IMR-90 (cell line): ENCODE measurements around the gene FCHSD2. TPM values are rescaled to one million over a fixed set of nuclear protein-coding genes. Genes with fewer than 3 reads are reported as not detected.

ENCODE experiments used
- ATAC-seq: fragments of 200-7000 bp; cut with Tn5 transposase; 2 replicates; pipeline ENCODE4 v1.9.1; 2020; ENCODE audit warnings: low read depth, mild to moderate bottlenecking, moderate library complexity
- BruUV-seq: library from RNA; stranded (reverse); fragments of 400-500 nt; replicated peaks from 2 replicates; lab custom pipeline; 2021; lab: Mats Ljungman, UMichigan
- CTCF ChIA-PET: fragments of 300-600 bp; formaldehyde crosslinking; extraction: SDS; loops from one replicate; lab custom pipeline; 2021; ENCODE audit warnings: antibody characterized with exemption; lab: Yijun Ruan, JAX
- POLR2A ChIA-PET: fragments of 300-600 bp; sonication (Branson Sonifier 250); formaldehyde crosslinking; loops from one replicate; lab custom pipeline; 2022; ENCODE audit warnings: antibody characterized with exemption; ENCODE audit not compliant: unreplicated experiment; lab: Charles Lee
- DNase-seq: peaks from one replicate; pipeline ENCODE4 v3.0.0; 2013
- H2AFZ ChIP-seq: replicated peaks from 2 replicates; pipeline ENCODE3; 2013; ENCODE audit warnings: low read length, mild to moderate bottlenecking; ENCODE audit not compliant: poor library complexity
- H2AK5ac ChIP-seq: 2 replicates; pipeline ENCODE4 v1.6.1; 2013; ENCODE audit warnings: low read depth, low read length, inconsistent platforms
- H2AK9ac ChIP-seq: replicated peaks from 2 replicates; pipeline ENCODE3; 2013; ENCODE audit warnings: mild to moderate bottlenecking, low read depth, low read length, moderate library complexity; ENCODE audit not compliant: poor library complexity
- H2BK120ac ChIP-seq: 2 replicates; pipeline ENCODE4 v1.6.1; 2013; ENCODE audit warnings: low read depth, low read length, inconsistent platforms
- H2BK15ac ChIP-seq: 3 replicates; pipeline ENCODE4 v1.6.1; 2013; ENCODE audit warnings: low read depth, low read length, inconsistent platforms
- H2BK20ac ChIP-seq: 2 replicates; pipeline ENCODE4 v1.6.1; 2013; ENCODE audit warnings: low read depth, mild to moderate bottlenecking, inconsistent platforms, low read length, moderate library complexity
- H2BK5ac ChIP-seq: 2 replicates; pipeline ENCODE4 v1.6.1; 2013; ENCODE audit warnings: mild to moderate bottlenecking, low read depth, low read length, inconsistent platforms; ENCODE audit not compliant: poor library complexity, severe bottlenecking
- H3K14ac ChIP-seq: replicated peaks from 2 replicates; pipeline ENCODE4 v1.6.1; 2013; ENCODE audit warnings: low read depth, low read length, inconsistent platforms
- H3K18ac ChIP-seq: 2 replicates; pipeline ENCODE4 v1.6.1; 2013; ENCODE audit warnings: low read depth, low read length, control low read depth
- H3K23ac ChIP-seq: 2 replicates; pipeline ENCODE4 v1.6.1; 2013; ENCODE audit warnings: low read depth, low read length, inconsistent platforms
- H3K27ac ChIP-seq: 2 replicates; pipeline ENCODE4 v1.5.1; 2013; ENCODE audit warnings: mild to moderate bottlenecking, control low read depth, low read length; ENCODE audit not compliant: insufficient read depth
- H3K27me3 ChIP-seq: 2 replicates; pipeline ENCODE4 v1.6.1; 2013; ENCODE audit warnings: low read length; ENCODE audit not compliant: control insufficient read depth, insufficient read depth
- H3K36me3 ChIP-seq: 2 replicates; pipeline ENCODE4 v1.6.1; 2013; ENCODE audit warnings: low read length, mixed read lengths; ENCODE audit not compliant: control insufficient read depth, insufficient read depth
- H3K4ac ChIP-seq: 2 replicates; pipeline ENCODE4 v1.6.1; 2013; ENCODE audit warnings: low read depth, low read length, inconsistent platforms
- H3K4me1 ChIP-seq: 2 replicates; pipeline ENCODE4 v1.6.1; 2013; ENCODE audit warnings: low read length, mixed read lengths; ENCODE audit not compliant: control insufficient read depth, insufficient read depth
- H3K4me2 ChIP-seq: 2 replicates; pipeline ENCODE4 v1.6.1; 2013; ENCODE audit warnings: low read depth, mild to moderate bottlenecking, control low read depth, low read length, moderate library complexity
- H3K4me3 ChIP-seq: 2 replicates; pipeline ENCODE4 v1.5.1; 2013; ENCODE audit warnings: low read depth, mild to moderate bottlenecking, control low read depth, low read length, moderate library complexity; ENCODE audit not compliant: insufficient read depth
- H3K56ac ChIP-seq: 2 replicates; pipeline ENCODE4 v1.6.1; 2013; ENCODE audit warnings: low read length, inconsistent platforms; ENCODE audit not compliant: insufficient read depth; ENCODE audit errors: extremely low read depth
- H3K79me1 ChIP-seq, 2 experiments: 2 replicates each; pipeline ENCODE4 v1.6.1; 2013; ENCODE audit warnings: low read length in 2 of 2, inconsistent platforms in 1 of 2, low read depth in 1 of 2
- H3K9ac ChIP-seq: 2 replicates; pipeline ENCODE4 v1.6.1; 2013; ENCODE audit warnings: low read depth, low read length, control low read depth
- H3K9me1 ChIP-seq: 2 replicates; pipeline ENCODE4 v1.6.1; 2013; ENCODE audit warnings: low read length, inconsistent platforms; ENCODE audit not compliant: insufficient read depth
- H3K9me3 ChIP-seq: 2 replicates; pipeline ENCODE4 v1.6.1; 2013; ENCODE audit warnings: low read length; ENCODE audit not compliant: control insufficient read depth, insufficient read depth
- H4K20me1 ChIP-seq: 2 replicates; pipeline ENCODE4 v1.6.1; 2013; ENCODE audit warnings: low read length, inconsistent platforms; ENCODE audit not compliant: insufficient read depth
- H4K5ac ChIP-seq: 2 replicates; pipeline ENCODE4 v1.6.1; 2013; ENCODE audit warnings: mild to moderate bottlenecking, low read depth, low read length, control low read depth
- H4K8ac ChIP-seq, 2 experiments: 2 replicates each; pipeline ENCODE4 v1.6.1; 2013; ENCODE audit warnings: low read depth in 2 of 2, low read length in 2 of 2, control low read depth in 1 of 2, inconsistent platforms in 1 of 2
- H4K91ac ChIP-seq: 2 replicates; pipeline ENCODE4 v1.6.1; 2013; ENCODE audit warnings: low read depth, low read length, inconsistent platforms; ENCODE audit not compliant: insufficient read depth
- CEBPB ChIP-seq: IDR thresholded peaks from 2 replicates; pipeline ENCODE4 v1.6.1; 2012; ENCODE audit warnings: low read depth, low read length, improper control_type of control experiment
- NFE2L2 ChIP-seq: fragments of 150-350 bp; IDR thresholded peaks from 2 replicates; pipeline ENCODE4 v1.6.1; 2016; ENCODE audit warnings: low read depth, mild to moderate bottlenecking, low read length
- WGBS, 2 experiments: methylation state at CpG; one replicate each; pipeline versions ENCODE4 v1.1.5 to v1.1.7; 2013; ENCODE audit warnings: missing lambda C conversion rate in 2 of 2; ENCODE audit not compliant: insufficient read length in 1 of 2; ENCODE audit errors: extremely low coverage in 2 of 2; 5-methylcytosine and 5-hydroxymethylcytosine counted together
- dilution Hi-C: fragments of 300-500 bp; cut with HindIII; formaldehyde crosslinking; loops from one replicate; pipeline ENCODE4 v1.14.3; 2018; ENCODE audit warnings: low sequenced_read_pairs; ENCODE audit not compliant: unreplicated experiment
- in situ Hi-C: fragments of 300-500 bp; cut with MboI; formaldehyde crosslinking; loops from 3 replicates; pipeline ENCODE4 v1.14.3; 2019; ENCODE audit warnings: low sequenced_read_pairs, inconsistent platforms, mixed read lengths
- intact Hi-C: fragments of 100-400 bp; cut with micrococcal nuclease; formaldehyde crosslinking; loops from 2 replicates; pipeline ENCODE4 v1.10.0; 2022
- polyA plus RNA-seq, 3 experiments: library from polyadenylated mRNA; depleted of rRNA; stranded (reverse); fragments of >200 nt; gene quantifications; 2 replicates each; pipeline ENCODE4 v1.2.3, GENCODE V29; 2012; ENCODE audit warnings: low replicate concordance in 1 of 3
- total RNA-seq: library from RNA; depleted of rRNA; stranded (reverse); fragments of >200 nt; gene quantifications from 2 replicates; pipeline ENCODE4 v1.2.3, GENCODE V29; 2012

The FCHSD2 gene
- total and polyA plus RNA-seq, 2 of the 4 experiments (the other 2 are of a cell fraction): 5.9 to 18.7 TPM

GRCh38 chr11:72951193-72951592 lies 190.9 kb downstream of the FCHSD2 start:
- no TSS peak for BruUV-seq
- no peak overlapping the region for H2AFZ ChIP-seq
- H2AK5ac ChIP-seq: no peak overlapping the region
- no peak overlapping the region for H4K91ac ChIP-seq
- H4K20me1 ChIP-seq: peaks cover 8% of the 10 kb centered on the region; the same call in 1 of the 2 replicates
- ChIA-PET POLR2A (no interaction called here), CTCF (interaction anchor here (0.5 kb wide), 1 partner anchor 230 kb away, joined by 4 read pairs; no protein-coding TSS in a partner anchor)
- no peaks in the 10 kb centered on the region for H3K27me3 ChIP-seq
- ATAC-seq (peak; percentile 63), DNase-seq (peak; percentile 69)
- TF ChIP-seq NFE2L2 (no peak), CEBPB (peak; percentile 83)
- no peak overlapping the region for H2BK20ac ChIP-seq
- no peak overlapping the region for H3K4me2 ChIP-seq
- peaks cover 7 to 18% of the 10 kb centered on the region in 2 experiments; a peak in 3 of 4 replicates for H3K79me1 ChIP-seq
- no peak overlapping the region for H2BK120ac ChIP-seq
- WGBS, 2 experiments: no CpG with 5 or more reads among the region's 4 CpGs
- H3K36me3 ChIP-seq: no peaks in the 10 kb centered on the region
- H2AK9ac ChIP-seq: no peak overlapping the region
- H2BK15ac ChIP-seq: no peak overlapping the region
- H4K5ac ChIP-seq: no peak overlapping the region
- no peak overlapping the region for H3K18ac ChIP-seq
- H3K4ac ChIP-seq: no peak overlapping the region
- H3K9ac ChIP-seq: no peak overlapping the region
- H2BK5ac ChIP-seq: no peak overlapping the region
- in situ Hi-C loops (no loop called here), dilution Hi-C loops (no loop called here), intact Hi-C loops (no loop called here)
- H3K9me1 ChIP-seq: 0 out of 2 replicates have a peak, but pooled peaks cover 6% of the 10 kb centered on the region
- no peak overlapping the region for H3K56ac ChIP-seq
- H3K14ac ChIP-seq: no peak overlapping the region
- no peaks in the 10 kb centered on the region for H3K4me1 ChIP-seq
- H3K9me3 ChIP-seq: no peaks in the 10 kb centered on the region
- no peak overlapping the region for H3K4me3 ChIP-seq
- H3K23ac ChIP-seq: no peak overlapping the region
- H4K8ac ChIP-seq: no peak overlapping the region
- no peak overlapping the region for H3K27ac ChIP-seq
